ENCODE results near the gene DLG2. TPM values are rescaled to one million over a fixed set of nuclear protein-coding genes. Genes with fewer than 3 reads are reported as not detected.
"Not testable (repeated sequence)": the region's sequence is repeated elsewhere in the genome, so short reads cannot be mapped to it uniquely, and the experiment has no call there.

DLG2 gene
- total and polyA plus RNA-seq, 2 of the 4 experiments (the other 2 are of a cell fraction), result 0.31 to 0.36 TPM

DNA sequence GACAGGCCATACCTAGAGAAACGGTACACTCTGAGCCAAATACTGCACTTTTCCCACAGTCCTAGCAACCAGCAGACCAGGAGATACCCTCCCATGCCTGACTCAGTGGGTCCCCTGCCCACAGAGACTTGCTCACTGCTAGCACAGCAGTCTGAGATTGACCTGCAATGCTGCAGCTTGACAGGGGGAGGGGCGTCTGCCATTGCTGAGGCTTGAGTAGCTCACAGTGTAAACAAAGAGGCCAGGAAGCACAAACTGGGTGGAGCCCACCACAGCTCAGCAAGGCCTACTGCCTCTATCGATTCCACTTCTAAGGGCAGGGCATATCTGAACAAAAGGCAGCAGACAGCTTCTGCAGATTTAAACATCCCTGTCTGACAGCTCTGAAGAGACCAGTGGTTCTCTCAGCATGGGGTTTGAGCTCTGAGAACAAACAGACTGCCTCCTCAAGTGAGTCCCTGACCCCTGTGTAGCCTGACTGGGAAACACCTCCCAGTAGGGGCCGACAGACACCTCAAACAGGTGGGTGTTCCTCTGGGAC is 231.6 kb downstream of the DLG2 start:
- H3K9me3 ChIP-seq (ENCODE audit: control insufficient read depth, insufficient read depth, low read length); H3K79me1 ChIP-seq (ENCODE audit: low read depth in 1 of 2, low read length in 2 of 2); H3K4me3 ChIP-seq (ENCODE audit: insufficient read depth, low read depth, low read length); POLR2A ChIA-PET (ENCODE audit: unreplicated experiment); H3K14ac ChIP-seq (replicated peaks; ENCODE audit: low read depth, low read length); BruUV-seq (replicated peaks); intact Hi-C loops (cut with micrococcal nuclease); H2AK5ac ChIP-seq (ENCODE audit: low read depth, low read length); H3K23ac ChIP-seq (ENCODE audit: low read depth, low read length); H4K5ac ChIP-seq (ENCODE audit: low read depth, low read length); H3K9ac ChIP-seq (ENCODE audit: low read depth, low read length); H3K18ac ChIP-seq (ENCODE audit: low read depth, low read length); CTCF ChIA-PET; H3K9me1 ChIP-seq (ENCODE audit: insufficient read depth, low read length); H3K27ac ChIP-seq (ENCODE audit: insufficient read depth, low read length); H3K56ac ChIP-seq (ENCODE audit: extremely low read depth, insufficient read depth, low read length); H2AK9ac ChIP-seq (replicated peaks; ENCODE audit: low read depth, low read length, poor library complexity); H2BK5ac ChIP-seq (ENCODE audit: low read depth, low read length, poor library complexity, severe bottlenecking); H4K91ac ChIP-seq (ENCODE audit: insufficient read depth, low read depth, low read length); H2AFZ ChIP-seq (replicated peaks; ENCODE audit: low read length, poor library complexity); H4K20me1 ChIP-seq (ENCODE audit: insufficient read depth, low read length); dilution Hi-C loops (cut with HindIII; ENCODE audit: low sequenced_read_pairs, unreplicated experiment); H4K8ac ChIP-seq (ENCODE audit: low read depth in 2 of 2, low read length in 2 of 2); H3K27me3 ChIP-seq (ENCODE audit: control insufficient read depth, insufficient read depth, low read length); H3K4me1 ChIP-seq (ENCODE audit: control insufficient read depth, insufficient read depth, low read length); H3K4me2 ChIP-seq (ENCODE audit: low read depth, low read length); H3K4ac ChIP-seq (ENCODE audit: low read depth, low read length); in situ Hi-C loops (cut with MboI; ENCODE audit: low sequenced_read_pairs); H2BK20ac ChIP-seq (ENCODE audit: low read depth, low read length); H3K36me3 ChIP-seq (ENCODE audit: control insufficient read depth, insufficient read depth, low read length); H2BK15ac ChIP-seq (ENCODE audit: low read depth, low read length); DNase-seq; H2BK120ac ChIP-seq (ENCODE audit: low read depth, low read length); ATAC-seq (ENCODE audit: low read depth): not testable (repeated sequence)
- 0% methylated on average over 2 of the region's 4 CpGs; no CpG with 5 or more reads in 1 of the 2 experiments for WGBS, 2 experiments (ENCODE audit: extremely low coverage in 2 of 2, insufficient read length in 1 of 2)

Data from IMR-90 (cell line).